GM13976 (cell line): Measurements from ENCODE around the gene WNK2.

ENCODE experiments used
- DNase-seq: peaks from one replicate; pipeline ENCODE4 v3.0.0; 2012; ENCODE audit warnings: low spot score
- in situ Hi-C: fragments of 300-500 bp; cut with MboI; formaldehyde crosslinking; loops from one replicate; pipeline ENCODE4 v1.12.0; 2022; ENCODE audit warnings: low sequenced_read_pairs, mixed read lengths, inconsistent platforms; ENCODE audit not compliant: unreplicated experiment
- TF ChIP-seq, protein P1 (sequence below): IDR thresholded peaks from 2 replicates; pipeline ENCODE4 v1.5.1; 2012; ENCODE audit warnings: borderline replicate concordance, mild to moderate bottlenecking; ENCODE audit not compliant: insufficient read depth; ENCODE audit errors: extremely low read depth, missing control alignments, control extremely low read depth

WNK2 gene

DNA sequence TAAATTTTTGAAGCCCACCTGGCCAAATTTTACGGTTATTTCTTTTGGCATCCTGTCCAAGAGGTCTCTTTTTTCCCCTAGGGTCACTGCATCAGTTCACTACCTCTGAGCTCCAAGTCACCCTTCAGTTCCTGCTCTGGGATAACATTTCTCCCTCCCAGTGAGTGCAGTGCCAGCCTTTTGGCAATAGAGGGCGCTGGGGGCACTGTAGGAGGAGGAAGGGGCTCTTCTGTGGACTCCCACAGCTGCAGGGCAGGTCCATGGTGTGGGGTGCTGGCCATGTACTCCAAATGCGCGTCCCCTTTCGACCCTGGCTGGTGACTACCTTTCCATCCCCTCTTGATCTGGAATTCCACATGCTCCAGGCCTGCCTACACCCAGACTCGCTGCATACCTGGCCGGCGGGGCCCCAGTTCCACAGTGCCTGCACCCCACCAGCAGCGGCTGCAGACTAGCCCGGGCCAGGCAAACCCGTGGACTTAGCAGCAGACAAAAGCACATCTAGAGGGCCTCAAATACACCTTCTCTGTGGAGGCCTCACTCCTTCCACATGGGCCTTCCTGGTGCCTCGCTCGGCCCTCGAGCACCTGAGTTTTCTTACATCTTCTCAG is 29.5 kb upstream of the WNK2 start:
- TF ChIP-seq, protein P1, sequence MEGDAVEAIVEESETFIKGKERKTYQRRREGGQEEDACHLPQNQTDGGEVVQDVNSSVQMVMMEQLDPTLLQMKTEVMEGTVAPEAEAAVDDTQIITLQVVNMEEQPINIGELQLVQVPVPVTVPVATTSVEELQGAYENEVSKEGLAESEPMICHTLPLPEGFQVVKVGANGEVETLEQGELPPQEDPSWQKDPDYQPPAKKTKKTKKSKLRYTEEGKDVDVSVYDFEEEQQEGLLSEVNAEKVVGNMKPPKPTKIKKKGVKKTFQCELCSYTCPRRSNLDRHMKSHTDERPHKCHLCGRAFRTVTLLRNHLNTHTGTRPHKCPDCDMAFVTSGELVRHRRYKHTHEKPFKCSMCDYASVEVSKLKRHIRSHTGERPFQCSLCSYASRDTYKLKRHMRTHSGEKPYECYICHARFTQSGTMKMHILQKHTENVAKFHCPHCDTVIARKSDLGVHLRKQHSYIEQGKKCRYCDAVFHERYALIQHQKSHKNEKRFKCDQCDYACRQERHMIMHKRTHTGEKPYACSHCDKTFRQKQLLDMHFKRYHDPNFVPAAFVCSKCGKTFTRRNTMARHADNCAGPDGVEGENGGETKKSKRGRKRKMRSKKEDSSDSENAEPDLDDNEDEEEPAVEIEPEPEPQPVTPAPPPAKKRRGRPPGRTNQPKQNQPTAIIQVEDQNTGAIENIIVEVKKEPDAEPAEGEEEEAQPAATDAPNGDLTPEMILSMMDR = peak; percentile 43
- in situ Hi-C loops = loop anchor here (25.0 kb wide), 1 partner anchor 408 kb away; no protein-coding TSS in a partner anchor
- DNase-seq = peak; percentile 72

DNA sequence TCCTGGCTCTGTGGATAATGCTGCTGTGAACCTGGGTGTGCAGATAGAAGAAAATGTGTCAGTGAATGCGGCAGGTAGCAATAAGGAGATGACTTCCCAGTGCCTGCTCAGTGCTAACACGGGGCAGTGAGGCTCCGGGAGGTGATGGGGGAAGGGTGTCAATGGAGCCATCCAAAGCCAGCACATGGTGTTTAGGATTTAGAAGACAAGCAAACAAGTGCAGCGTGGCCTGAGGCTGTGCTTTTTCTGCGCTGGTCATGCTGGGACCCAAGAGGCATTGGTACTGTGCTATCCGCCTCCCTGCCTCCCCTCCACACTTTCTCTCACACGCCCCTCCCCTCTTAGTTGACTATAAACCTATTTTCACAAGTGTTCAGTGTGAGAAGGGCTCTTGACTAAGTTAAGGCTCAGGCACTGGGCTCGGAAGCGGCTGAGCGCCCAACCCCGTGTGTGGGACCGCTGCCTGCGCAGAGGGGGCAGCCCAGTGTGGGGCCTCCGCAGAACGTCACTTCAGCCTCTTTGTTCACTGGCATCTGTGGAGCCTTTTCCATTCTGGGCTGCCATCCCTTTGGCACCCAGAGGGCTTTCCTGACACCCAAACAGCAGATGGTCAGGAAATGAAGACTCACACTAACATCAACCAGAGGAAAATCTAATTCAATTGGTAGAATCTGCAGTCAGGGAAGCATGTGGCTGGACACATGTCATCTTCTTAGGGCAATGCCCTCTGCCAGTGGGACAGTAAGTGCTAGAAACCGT is 28.0 kb upstream of the WNK2 start:
- in situ Hi-C loops = loop anchor here (25.0 kb wide), 1 partner anchor 406 kb away; no protein-coding TSS in a partner anchor
- DNase-seq = no peak
- TF ChIP-seq, protein P1 = no peak

DNA sequence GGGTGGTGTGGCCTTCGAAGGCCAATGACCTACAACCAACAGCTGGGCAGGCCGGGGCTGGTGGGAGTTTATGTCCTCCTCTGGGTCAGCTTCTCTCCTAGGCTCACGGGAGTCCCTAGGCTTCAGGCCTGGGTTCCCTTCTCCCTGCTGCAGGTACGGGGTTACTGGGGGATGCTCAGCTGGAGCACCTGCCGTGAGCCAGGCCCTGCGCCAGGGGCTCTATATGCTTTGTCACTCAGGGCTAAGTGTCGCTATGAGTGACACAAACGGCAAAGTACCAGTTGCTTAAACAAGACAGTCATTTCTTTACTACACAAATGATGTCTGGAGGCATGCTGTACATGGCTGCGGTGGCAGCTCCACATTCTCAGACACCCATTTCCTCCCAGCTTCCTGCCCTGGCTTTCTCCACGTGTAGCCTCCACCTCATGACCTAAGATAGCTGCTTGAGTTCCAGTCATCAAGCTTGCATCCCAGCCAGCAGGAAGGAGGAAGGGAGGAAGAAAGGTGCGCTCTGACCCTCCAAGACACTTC is 27.4 kb upstream of the WNK2 start:
- TF ChIP-seq, protein P1 = no peak
- in situ Hi-C loops = loop anchor here (25.0 kb wide), 1 partner anchor 406 kb away; no protein-coding TSS in a partner anchor
- no peak for DNase-seq

DNA sequence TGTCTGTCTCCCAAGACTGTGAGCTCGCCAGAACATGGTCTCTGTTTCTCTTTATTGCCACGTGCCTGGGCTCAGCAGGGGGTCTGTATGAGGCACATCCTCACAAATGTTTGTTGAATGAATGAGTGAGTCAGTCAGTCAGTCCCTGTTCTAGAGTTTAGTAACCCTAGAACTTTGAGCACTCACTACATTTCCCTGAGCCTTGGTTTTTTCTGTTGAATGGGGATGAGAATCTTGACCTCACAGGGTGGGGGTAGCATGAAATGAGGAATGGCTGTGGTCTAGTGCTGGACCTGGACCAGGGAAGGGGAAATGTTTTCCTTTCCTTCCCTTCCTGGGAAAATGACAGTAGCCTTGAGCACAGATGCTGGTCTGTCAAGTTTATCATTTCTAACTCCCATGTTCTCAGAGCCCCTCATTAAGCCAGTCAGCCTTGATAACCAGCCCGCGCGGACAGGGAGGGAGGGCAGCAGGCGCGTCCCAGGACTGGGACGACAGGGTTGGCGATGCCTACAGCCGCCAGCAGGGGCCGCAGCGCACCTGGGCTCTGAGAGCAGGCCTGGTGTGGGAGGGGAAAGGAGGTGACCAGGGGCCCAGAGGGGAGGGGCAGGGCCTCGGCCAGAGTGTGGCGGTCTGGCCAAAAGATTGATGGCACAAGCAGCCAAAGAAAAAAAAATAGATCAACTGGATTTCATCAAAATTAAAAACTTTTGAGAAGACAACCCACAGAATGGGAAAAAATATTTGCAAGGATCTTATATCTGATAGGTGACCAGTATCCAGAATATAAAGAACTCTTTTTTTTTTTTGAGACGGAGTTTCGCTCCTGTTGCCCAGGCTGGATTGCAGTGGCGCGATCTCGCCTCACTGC is 24.1 kb upstream of the WNK2 start:
- in situ Hi-C loops = loop anchor here (5.0 to 25.0 kb wide), 2 partner anchors 142 to 402 kb away; no protein-coding TSS in a partner anchor
- DNase-seq = peak; percentile 93
- TF ChIP-seq, protein P1 = peak; percentile 99

DNA sequence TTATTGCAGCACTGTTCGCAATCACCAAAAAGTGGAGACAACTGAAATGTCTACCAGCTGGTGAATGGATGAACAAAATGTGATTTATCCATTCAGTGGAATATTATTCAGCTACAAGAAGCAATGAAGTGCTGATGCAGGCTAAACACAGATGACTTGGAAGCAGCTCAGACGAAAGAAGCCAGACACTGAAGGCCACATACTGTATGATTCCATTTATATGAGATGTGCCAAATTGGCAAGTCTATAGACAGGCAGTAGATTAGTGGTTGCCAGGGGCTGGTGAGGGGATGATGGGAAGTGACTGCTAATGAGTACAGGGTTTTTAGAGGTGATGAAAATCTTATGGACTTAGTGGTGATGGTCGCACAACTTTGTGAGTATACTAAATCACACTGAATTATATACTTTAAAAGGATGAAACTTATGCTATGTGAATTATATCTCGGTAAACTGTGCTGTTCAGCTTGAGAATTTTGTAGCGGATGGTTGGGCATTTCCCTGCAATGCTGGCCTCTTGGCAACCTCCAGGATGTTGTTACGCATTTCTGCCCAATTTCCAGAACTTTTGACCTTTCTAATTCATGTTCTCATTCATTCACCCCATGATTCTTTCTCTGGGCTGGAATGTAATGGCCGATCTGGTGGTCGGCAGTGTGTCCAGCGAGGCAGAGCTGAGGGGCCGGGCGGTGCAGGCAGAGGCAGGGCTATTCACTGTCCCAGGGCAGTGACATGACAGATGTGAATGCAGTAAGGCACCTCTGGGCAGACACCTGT is 22.0 kb upstream of the WNK2 start:
- TF ChIP-seq, protein P1 = no peak

More for the DNA sequence above, 22.0 kb upstream of the WNK2 start:
- in situ Hi-C loops = loop anchor here (5.0 to 25.0 kb wide), 2 partner anchors 140 to 400 kb away; no protein-coding TSS in a partner anchor
- no peak for DNase-seq
